Measurements from ENCODE around the gene MMAB. TPM values are rescaled to one million over a fixed set of nuclear protein-coding genes. Genes with fewer than 3 reads are reported as not detected.

Gene MMAB
- total RNA-seq, 1 experiment from 2014 or later = 34.9 TPM

DNA sequence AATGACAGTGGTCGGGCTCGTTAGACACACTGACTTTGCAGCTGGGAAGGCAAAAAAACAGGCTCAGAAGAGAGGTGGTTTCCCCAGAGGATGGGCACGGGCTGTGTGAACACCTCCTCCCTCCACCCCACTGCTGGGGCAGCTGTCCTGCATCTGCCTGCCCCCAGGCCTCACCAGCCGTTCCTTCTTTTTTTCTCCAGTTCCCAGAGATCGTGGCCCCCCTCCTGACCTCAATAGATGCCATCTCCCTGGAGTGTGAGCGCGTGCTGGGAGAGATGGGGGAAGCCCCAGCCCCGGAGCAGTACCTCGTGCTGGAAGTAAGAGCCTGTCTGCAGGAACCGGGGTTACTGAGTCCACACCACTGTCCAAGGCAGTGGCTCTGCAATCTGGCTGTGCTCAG lies 17.7 kb upstream of the MMAB start:
- no peak overlapping the region for H3K4me3 ChIP-seq (replicated peaks in 1 of 2; ENCODE audit: low read depth in 1 of 2, low read length in 2 of 2)
- no peaks in the 10 kb centered on the region for H3K9me3 ChIP-seq (ENCODE audit: control insufficient read depth in 1 of 2, insufficient read depth in 1 of 2, low read depth in 1 of 2, low read length in 2 of 2)
- no peak for TF ChIP-seq RAD21 (IDR thresholded peaks at IDR 0.05; ENCODE audit: low read depth)
- TF ChIP-seq EZH2phosphoT487 (IDR thresholded peaks at IDR 0.05; ENCODE audit: borderline replicate concordance) = no peak
- TF ChIP-seq ELF1 (IDR thresholded peaks at IDR 0.05; ENCODE audit: borderline replicate concordance, low read depth) = no peak
- no peak for TF ChIP-seq POLR2A (IDR thresholded peaks at IDR 0.05; ENCODE audit: borderline replicate concordance, extremely low read depth, insufficient read depth, insufficient read length)
- TF ChIP-seq, protein P1, sequence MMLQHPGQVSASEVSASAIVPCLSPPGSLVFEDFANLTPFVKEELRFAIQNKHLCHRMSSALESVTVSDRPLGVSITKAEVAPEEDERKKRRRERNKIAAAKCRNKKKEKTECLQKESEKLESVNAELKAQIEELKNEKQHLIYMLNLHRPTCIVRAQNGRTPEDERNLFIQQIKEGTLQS (IDR thresholded peaks at IDR 0.05) = no peak
- no peak for TF ChIP-seq JUND (IDR thresholded peaks at IDR 0.05)
- no peak for TF ChIP-seq YY1 (IDR thresholded peaks at IDR 0.05; ENCODE audit: extremely low read depth, insufficient replicate concordance, low read depth, low read length)
- TF ChIP-seq, protein P2, sequence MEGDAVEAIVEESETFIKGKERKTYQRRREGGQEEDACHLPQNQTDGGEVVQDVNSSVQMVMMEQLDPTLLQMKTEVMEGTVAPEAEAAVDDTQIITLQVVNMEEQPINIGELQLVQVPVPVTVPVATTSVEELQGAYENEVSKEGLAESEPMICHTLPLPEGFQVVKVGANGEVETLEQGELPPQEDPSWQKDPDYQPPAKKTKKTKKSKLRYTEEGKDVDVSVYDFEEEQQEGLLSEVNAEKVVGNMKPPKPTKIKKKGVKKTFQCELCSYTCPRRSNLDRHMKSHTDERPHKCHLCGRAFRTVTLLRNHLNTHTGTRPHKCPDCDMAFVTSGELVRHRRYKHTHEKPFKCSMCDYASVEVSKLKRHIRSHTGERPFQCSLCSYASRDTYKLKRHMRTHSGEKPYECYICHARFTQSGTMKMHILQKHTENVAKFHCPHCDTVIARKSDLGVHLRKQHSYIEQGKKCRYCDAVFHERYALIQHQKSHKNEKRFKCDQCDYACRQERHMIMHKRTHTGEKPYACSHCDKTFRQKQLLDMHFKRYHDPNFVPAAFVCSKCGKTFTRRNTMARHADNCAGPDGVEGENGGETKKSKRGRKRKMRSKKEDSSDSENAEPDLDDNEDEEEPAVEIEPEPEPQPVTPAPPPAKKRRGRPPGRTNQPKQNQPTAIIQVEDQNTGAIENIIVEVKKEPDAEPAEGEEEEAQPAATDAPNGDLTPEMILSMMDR (IDR thresholded peaks at IDR 0.05 in 2 of 3, conservative IDR thresholded peaks at IDR 0.05 in 1 of 3; ENCODE audit: borderline replicate concordance in 1 of 3, insufficient read depth in 1 of 3, low read depth in 2 of 3, low read length in 2 of 3) = no peak
- TF ChIP-seq EGR1 (IDR thresholded peaks at IDR 0.05; ENCODE audit: low read depth) = no peak
- TF ChIP-seq, protein P3, sequence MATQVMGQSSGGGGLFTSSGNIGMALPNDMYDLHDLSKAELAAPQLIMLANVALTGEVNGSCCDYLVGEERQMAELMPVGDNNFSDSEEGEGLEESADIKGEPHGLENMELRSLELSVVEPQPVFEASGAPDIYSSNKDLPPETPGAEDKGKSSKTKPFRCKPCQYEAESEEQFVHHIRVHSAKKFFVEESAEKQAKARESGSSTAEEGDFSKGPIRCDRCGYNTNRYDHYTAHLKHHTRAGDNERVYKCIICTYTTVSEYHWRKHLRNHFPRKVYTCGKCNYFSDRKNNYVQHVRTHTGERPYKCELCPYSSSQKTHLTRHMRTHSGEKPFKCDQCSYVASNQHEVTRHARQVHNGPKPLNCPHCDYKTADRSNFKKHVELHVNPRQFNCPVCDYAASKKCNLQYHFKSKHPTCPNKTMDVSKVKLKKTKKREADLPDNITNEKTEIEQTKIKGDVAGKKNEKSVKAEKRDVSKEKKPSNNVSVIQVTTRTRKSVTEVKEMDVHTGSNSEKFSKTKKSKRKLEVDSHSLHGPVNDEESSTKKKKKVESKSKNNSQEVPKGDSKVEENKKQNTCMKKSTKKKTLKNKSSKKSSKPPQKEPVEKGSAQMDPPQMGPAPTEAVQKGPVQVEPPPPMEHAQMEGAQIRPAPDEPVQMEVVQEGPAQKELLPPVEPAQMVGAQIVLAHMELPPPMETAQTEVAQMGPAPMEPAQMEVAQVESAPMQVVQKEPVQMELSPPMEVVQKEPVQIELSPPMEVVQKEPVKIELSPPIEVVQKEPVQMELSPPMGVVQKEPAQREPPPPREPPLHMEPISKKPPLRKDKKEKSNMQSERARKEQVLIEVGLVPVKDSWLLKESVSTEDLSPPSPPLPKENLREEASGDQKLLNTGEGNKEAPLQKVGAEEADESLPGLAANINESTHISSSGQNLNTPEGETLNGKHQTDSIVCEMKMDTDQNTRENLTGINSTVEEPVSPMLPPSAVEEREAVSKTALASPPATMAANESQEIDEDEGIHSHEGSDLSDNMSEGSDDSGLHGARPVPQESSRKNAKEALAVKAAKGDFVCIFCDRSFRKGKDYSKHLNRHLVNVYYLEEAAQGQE (IDR thresholded peaks at IDR 0.05; ENCODE audit: low read depth) = no peak
- TF ChIP-seq FOSL1 (IDR thresholded peaks at IDR 0.05; ENCODE audit: low read depth) = no peak
- no peak for TF ChIP-seq SP1 (IDR thresholded peaks at IDR 0.05; ENCODE audit: low read depth)
- peaks cover 3 to 5% of the 10 kb centered on the region in 2 experiments; a peak in 1 of 4 replicates for H3K36me3 ChIP-seq (ENCODE audit: control insufficient read depth in 1 of 2, insufficient read depth in 2 of 2, low read length in 2 of 2)
- peaks cover 0 to 5% of the 10 kb centered on the region in 2 experiments; a peak in 1 of 4 replicates for H3K4me1 ChIP-seq (ENCODE audit: control insufficient read depth in 1 of 2, insufficient read depth in 2 of 2, low read length in 2 of 2)
- H3K9ac ChIP-seq (ENCODE audit: low read length) = no peak overlapping the region
- no peaks in the 10 kb centered on the region for H3K79me2 ChIP-seq (ENCODE audit: insufficient read depth, low read length)
- H3K9me2 ChIP-seq (ENCODE audit: insufficient read depth) = no peaks in the 10 kb centered on the region
- H3K27me3 ChIP-seq (ENCODE audit: insufficient read depth, low read length) = no peaks in the 10 kb centered on the region
- intact Hi-C loops (cut with micrococcal nuclease) = no loop called here
- RAD21 ChIA-PET (ENCODE audit: low non-redundant PET in 1 of 2, low total read pairs in 2 of 2, uncharacterized antibody in 2 of 2, unreplicated experiment in 2 of 2) = no interaction called here
- DNase-seq (ENCODE audit: low read depth, low spot score) = no peak
- no TSS peak for BruUV-seq (replicated peaks)
- POLR2A ChIA-PET = no interaction called here
- no peak overlapping the region for H2AFZ ChIP-seq (ENCODE audit: low read depth, low read length, poor library complexity, severe bottlenecking)
- no peak overlapping the region for H3K27ac ChIP-seq (ENCODE audit: low read depth, low read length)
- H3K4me2 ChIP-seq (ENCODE audit: low read length) = no peak overlapping the region
- CTCF ChIA-PET = no interaction called here
- no peak for ATAC-seq
- H4K20me1 ChIP-seq (ENCODE audit: insufficient read depth) = no peaks in the 10 kb centered on the region
